HL-60 (cell line): ENCODE measurements around the gene SMG9.
A peak's percentile ranks its signal among the peaks of the same experiment; 100 is the strongest.
"Not testable (repeated sequence)": the region's sequence is repeated elsewhere in the genome, so short reads cannot be mapped to it uniquely, and the experiment has no call there.

Experiments
- DNase-seq, 2 experiments: peaks; one replicate each; pipeline ENCODE4 v3.0.0-alpha.2; 2010 to 2020; ENCODE audit warnings: low read depth in 1 of 2, low spot score in 1 of 2
- H3K27ac ChIP-seq: fragments of 250-450 bp; sonication (Bioruptor Pico); replicated peaks from 2 replicates; pipeline ENCODE4 v1.5.1; 2020; ENCODE audit warnings: mild to moderate bottlenecking, moderate library complexity
- H3K27me3 ChIP-seq: fragments of 250-450 bp; sonication (Bioruptor Pico); 2 replicates; pipeline ENCODE4 v1.5.1; 2021; ENCODE audit warnings: mild to moderate bottlenecking, moderate library complexity; ENCODE audit not compliant: insufficient read depth, poor library complexity, severe bottlenecking
- H3K4me3 ChIP-seq: replicated peaks from 2 replicates; pipeline ENCODE4 v1.5.1; 2011; ENCODE audit warnings: mild to moderate bottlenecking, control low read depth, low read length; ENCODE audit not compliant: insufficient read depth
- CTCF ChIP-seq: IDR thresholded peaks from one replicate; pipeline ENCODE4 v1.5.1; 2011; ENCODE audit warnings: low read length, control low read depth, inconsistent platforms; ENCODE audit not compliant: insufficient read depth
- GABPA ChIP-seq: IDR thresholded peaks from 2 replicates; pipeline ENCODE4 v1.6.1; 2012; ENCODE audit warnings: low read depth
- POLR2AphosphoS5 ChIP-seq: IDR thresholded peaks from 2 replicates; pipeline ENCODE4 v1.6.1; 2012; ENCODE audit warnings: low read depth
- REST ChIP-seq: IDR thresholded peaks from 2 replicates; pipeline ENCODE4 v1.6.1; 2012; ENCODE audit warnings: low read depth; ENCODE audit not compliant: insufficient replicate concordance
- SPI1 ChIP-seq: IDR thresholded peaks from 2 replicates; pipeline ENCODE4 v1.6.1; 2012; ENCODE audit warnings: low read depth, mild to moderate bottlenecking, borderline replicate concordance

SMG9 gene

GRCh38 chr19:43777163-43777695 lies 22.5 kb upstream of the SMG9 start:
- TF ChIP-seq CTCF (no peak), SPI1 (no peak), GABPA (peak; percentile 31; the same call in 1 of the 2 replicates), REST (no peak), POLR2AphosphoS5 (peak; percentile 51; the same call in 1 of the 2 replicates)
- H3K27ac ChIP-seq: peak overlapping the region; percentile 97
- DNase-seq: peak in 1 of 2 experiments; percentile 94
- peak overlapping the region; percentile 24; the same call in 1 of the 2 replicates for H3K4me3 ChIP-seq
- H3K27me3 ChIP-seq: no peaks in the 10 kb centered on the region

GRCh38 chr19:43776286-43776685 lies 21.5 kb upstream of the SMG9 start:
- DNase-seq: no peak
- Histone ChIP-seq H3K4me3 (no peak overlapping the region), H3K27ac (peak overlapping the region; percentile 97), H3K27me3 (no peaks in the 10 kb centered on the region)
- no peak for TF ChIP-seq REST
- TF ChIP-seq CTCF: no peak
- no peak for TF ChIP-seq SPI1
- no peak for TF ChIP-seq GABPA
- no peak for TF ChIP-seq POLR2AphosphoS5

GRCh38 chr19:43775299-43775890 lies 20.6 kb upstream of the SMG9 start:
- H3K27me3 ChIP-seq: no peaks in the 10 kb centered on the region
- no peak overlapping the region for H3K4me3 ChIP-seq
- TF ChIP-seq POLR2AphosphoS5 (no peak), GABPA (no peak), REST (no peak), SPI1 (no peak), CTCF (no peak)
- DNase-seq: no peak
- H3K27ac ChIP-seq: peak overlapping the region; percentile 24; the same call in 1 of the 2 replicates

GRCh38 chr19:43774940-43775258 lies 20.1 kb upstream of the SMG9 start:
- not testable (repeated sequence) for H3K27ac ChIP-seq, DNase-seq, H3K4me3 ChIP-seq, H3K27me3 ChIP-seq
